SK-N-SH (cell line): ENCODE measurements around the gene AGRN. TPM values are rescaled to one million over a fixed set of nuclear protein-coding genes. Genes with fewer than 3 reads are reported as not detected.
"Not testable (repeated sequence)": the region's sequence is repeated elsewhere in the genome, so short reads cannot be mapped to it uniquely, and the experiment has no call there.

ENCODE experiments used
- CTCF ChIA-PET: fragments of 300-600, 350-600 bp; formaldehyde crosslinking; extraction: SDS; loops from one replicate; lab custom pipeline; 2021; lab: Yijun Ruan, JAX
- POLR2A ChIA-PET: fragments of 350-600 bp; sonication (Branson Sonifier 250); formaldehyde crosslinking; extraction: SDS; loops from one replicate; lab custom pipeline; 2020; ENCODE audit warnings: antibody characterized with exemption, inconsistent platforms; lab: Yijun Ruan, JAX
- DNase-seq: peaks from one replicate; pipeline ENCODE4 v3.0.0; 2012
- H2AFZ ChIP-seq: fragments of 200-600 bp; sonication (generic); 2 replicates; pipeline ENCODE4 v1.8.1; 2016; ENCODE audit warnings: antibody characterized with exemption, mild to moderate bottlenecking, low read depth
- H3F3A ChIP-seq: fragments of 200-600 bp; sonication (generic); replicated peaks from 2 replicates; pipeline ENCODE3; 2016; ENCODE audit warnings: antibody characterized with exemption, mild to moderate bottlenecking; ENCODE audit not compliant: insufficient read depth
- H3K27ac ChIP-seq, 2 experiments: fragments of 200-500 bp in 1 of 2; fragments of 200-600 bp in 1 of 2; sonication (Bioruptor generic) in 1 of 2; sonication (generic), shearing (Covaris generic) in 1 of 2; 2 replicates each; pipeline versions ENCODE4 v1.5.1 to v1.6.1; 2014 to 2016; ENCODE audit warnings: low read depth in 2 of 2, inconsistent platforms in 1 of 2, low read length in 1 of 2, mild to moderate bottlenecking in 1 of 2, mixed read lengths in 1 of 2
- H3K27me3 ChIP-seq: fragments of 200-600 bp; sonication (generic), shearing (Covaris generic); 2 replicates; pipeline ENCODE4 v1.6.1; 2016; ENCODE audit warnings: mixed run types; ENCODE audit not compliant: insufficient read depth
- H3K36me3 ChIP-seq, 2 experiments: fragments of 200-500 bp in 1 of 2; fragments of 200-600 bp in 1 of 2; sonication (Bioruptor generic) in 1 of 2; sonication (generic) in 1 of 2; replicated peaks in 1 of 2; 2 replicates each; pipeline versions ENCODE3 to v1.5.1; 2014 to 2016; ENCODE audit warnings: low read length in 1 of 2, mild to moderate bottlenecking in 1 of 2; ENCODE audit not compliant: insufficient read depth in 2 of 2, control insufficient read depth in 1 of 2
- H3K4me1 ChIP-seq, 2 experiments: fragments of 200-500 bp in 1 of 2; fragments of 200-600 bp in 1 of 2; sonication (Bioruptor generic) in 1 of 2; sonication (generic), shearing (Covaris generic) in 1 of 2; 2 replicates each; pipeline versions ENCODE4 v1.5.1 to v1.6.1; 2014 to 2016; ENCODE audit warnings: low read depth in 1 of 2, low read length in 1 of 2, mixed run types in 1 of 2; ENCODE audit not compliant: insufficient read depth in 2 of 2, control insufficient read depth in 1 of 2
- H3K4me2 ChIP-seq: fragments of 200-600 bp; sonication (generic), shearing (Covaris generic); 2 replicates; pipeline ENCODE4 v1.6.1; 2017; ENCODE audit warnings: mixed run types
- H3K4me3 ChIP-seq, 2 experiments: fragments of 200-500 bp in 1 of 2; fragments of 200-600 bp in 1 of 2; sonication (Bioruptor generic) in 1 of 2; sonication (generic), shearing (Covaris generic) in 1 of 2; 2 replicates each; pipeline versions ENCODE4 v1.5.1 to v1.8.1; 2014 to 2016; ENCODE audit warnings: low read depth in 2 of 2, inconsistent platforms in 1 of 2, low read length in 1 of 2, mild to moderate bottlenecking in 1 of 2, mixed read lengths in 1 of 2, moderate library complexity in 1 of 2
- H3K79me2 ChIP-seq: fragments of 200-600 bp; sonication (generic); 2 replicates; pipeline ENCODE4 v1.8.1; 2017; ENCODE audit warnings: mild to moderate bottlenecking; ENCODE audit not compliant: insufficient read depth
- H3K9ac ChIP-seq: fragments of 200-600 bp; sonication (generic); 2 replicates; pipeline ENCODE4 v1.6.1; 2017; ENCODE audit warnings: mixed run types
- H3K9me2 ChIP-seq: fragments of 200-600 bp; sonication (generic); 2 replicates; pipeline ENCODE4 v1.6.1; 2017; ENCODE audit warnings: mixed run types
- H3K9me3 ChIP-seq: fragments of 200-600 bp; sonication (generic); 2 replicates; pipeline ENCODE4 v1.6.1; 2017; ENCODE audit warnings: mixed run types, mild to moderate bottlenecking, moderate library complexity
- H4K20me1 ChIP-seq: fragments of 200-600 bp; sonication (generic); 2 replicates; pipeline ENCODE4 v1.6.1; 2017; ENCODE audit warnings: mild to moderate bottlenecking, mixed run types; ENCODE audit not compliant: insufficient read depth
- CHD2 ChIP-seq: fragments of 150-350 bp; IDR thresholded peaks from 2 replicates; pipeline ENCODE4 v1.6.1; 2018; ENCODE audit warnings: low read length; ENCODE audit not compliant: partially characterized antibody
- RAD21 ChIP-seq: IDR thresholded peaks from 2 replicates; pipeline ENCODE4 v1.6.1; 2012; ENCODE audit warnings: mild to moderate bottlenecking, low read length
- SMC3 ChIP-seq: IDR thresholded peaks from 2 replicates; pipeline ENCODE4 v1.6.1; 2012; ENCODE audit warnings: low read depth, low read length, improper control_type of control experiment
- WGBS: methylation state at CpG from one replicate; pipeline ENCODE4 v1.1.6; 2017; ENCODE audit warnings: low lambda C conversion rate; 5-methylcytosine and 5-hydroxymethylcytosine counted together
- polyA plus RNA-seq, 3 experiments: library from polyadenylated mRNA; depleted of rRNA; stranded (reverse); fragments of >200 nt; gene quantifications; 2 replicates each; pipeline ENCODE4 v1.2.3, GENCODE V29; 2012
- TF ChIP-seq, protein P1 (sequence below): fragments of 200-600 bp; sonication (generic); IDR thresholded peaks from 2 replicates; pipeline ENCODE4 v1.6.1; 2017; ENCODE audit warnings: antibody characterized with exemption, mild to moderate bottlenecking, moderate library complexity
- TF ChIP-seq, protein P2 (sequence below): IDR thresholded peaks from 2 replicates; pipeline ENCODE4 v1.4.0; 2012; ENCODE audit warnings: low read depth
- TF ChIP-seq, protein P3 (sequence below): IDR thresholded peaks from 2 replicates; pipeline ENCODE4 v1.4.0; 2012; ENCODE audit warnings: low read depth, borderline replicate concordance
- TF ChIP-seq, protein P4 (sequence below): IDR thresholded peaks from 2 replicates; pipeline ENCODE4 v1.6.1; 2012; ENCODE audit warnings: mild to moderate bottlenecking, low read depth, low read length, moderate library complexity

Gene AGRN
- polyA plus RNA-seq, 1 of the 3 experiments (the other 2 are of a cell fraction), result 31.6 TPM

DNA sequence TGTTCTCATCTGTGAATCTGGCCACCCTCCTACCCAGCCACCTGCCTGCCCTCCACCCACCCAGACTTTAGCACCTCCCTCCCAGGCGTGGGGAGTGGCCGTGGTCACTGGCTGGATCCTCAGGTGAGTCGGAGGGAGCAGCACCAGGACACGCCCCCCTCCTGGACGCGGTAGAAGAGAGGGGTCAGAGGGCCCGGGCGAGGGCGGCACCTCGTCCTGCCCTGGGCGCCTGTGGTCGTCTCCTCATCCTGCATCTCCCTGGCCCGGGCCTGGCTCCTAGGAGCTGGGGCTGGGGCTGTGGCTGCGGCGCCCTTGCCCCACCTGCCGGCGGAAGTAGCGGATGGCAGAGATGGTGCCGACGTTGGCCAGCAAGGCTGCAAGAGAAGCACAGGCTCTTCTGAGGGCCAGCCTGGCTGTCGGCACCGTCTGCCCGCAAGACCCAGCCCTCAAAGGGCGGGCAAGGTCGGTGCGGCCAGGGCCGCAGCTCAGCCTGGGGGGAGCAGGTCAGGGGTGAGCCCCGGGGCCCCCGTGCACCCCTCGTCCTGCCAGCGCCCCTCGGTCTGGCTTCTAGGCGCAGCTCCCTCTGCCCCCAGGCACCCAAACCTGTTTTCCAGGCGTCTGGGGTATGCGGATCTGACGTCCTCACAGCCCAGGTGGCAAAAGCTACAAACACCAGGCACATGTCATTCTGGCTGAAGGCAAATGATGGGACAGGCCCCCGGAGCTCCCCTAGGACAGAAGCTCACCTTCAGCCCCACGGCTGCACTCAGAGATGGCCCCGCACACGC, 43.8 kb upstream of the AGRN start:
- 2% methylated on average over 11 of the region's 40 CpGs for WGBS
- peak; percentile 59 for TF ChIP-seq SMC3
- TF ChIP-seq, protein P1, sequence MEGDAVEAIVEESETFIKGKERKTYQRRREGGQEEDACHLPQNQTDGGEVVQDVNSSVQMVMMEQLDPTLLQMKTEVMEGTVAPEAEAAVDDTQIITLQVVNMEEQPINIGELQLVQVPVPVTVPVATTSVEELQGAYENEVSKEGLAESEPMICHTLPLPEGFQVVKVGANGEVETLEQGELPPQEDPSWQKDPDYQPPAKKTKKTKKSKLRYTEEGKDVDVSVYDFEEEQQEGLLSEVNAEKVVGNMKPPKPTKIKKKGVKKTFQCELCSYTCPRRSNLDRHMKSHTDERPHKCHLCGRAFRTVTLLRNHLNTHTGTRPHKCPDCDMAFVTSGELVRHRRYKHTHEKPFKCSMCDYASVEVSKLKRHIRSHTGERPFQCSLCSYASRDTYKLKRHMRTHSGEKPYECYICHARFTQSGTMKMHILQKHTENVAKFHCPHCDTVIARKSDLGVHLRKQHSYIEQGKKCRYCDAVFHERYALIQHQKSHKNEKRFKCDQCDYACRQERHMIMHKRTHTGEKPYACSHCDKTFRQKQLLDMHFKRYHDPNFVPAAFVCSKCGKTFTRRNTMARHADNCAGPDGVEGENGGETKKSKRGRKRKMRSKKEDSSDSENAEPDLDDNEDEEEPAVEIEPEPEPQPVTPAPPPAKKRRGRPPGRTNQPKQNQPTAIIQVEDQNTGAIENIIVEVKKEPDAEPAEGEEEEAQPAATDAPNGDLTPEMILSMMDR, result peak; percentile 43
- TF ChIP-seq, protein P2, sequence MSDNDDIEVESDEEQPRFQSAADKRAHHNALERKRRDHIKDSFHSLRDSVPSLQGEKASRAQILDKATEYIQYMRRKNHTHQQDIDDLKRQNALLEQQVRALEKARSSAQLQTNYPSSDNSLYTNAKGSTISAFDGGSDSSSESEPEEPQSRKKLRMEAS, result 0 out of 2 replicates have a peak, but pooled peaks have one; percentile 11
- TF ChIP-seq, protein P3, sequence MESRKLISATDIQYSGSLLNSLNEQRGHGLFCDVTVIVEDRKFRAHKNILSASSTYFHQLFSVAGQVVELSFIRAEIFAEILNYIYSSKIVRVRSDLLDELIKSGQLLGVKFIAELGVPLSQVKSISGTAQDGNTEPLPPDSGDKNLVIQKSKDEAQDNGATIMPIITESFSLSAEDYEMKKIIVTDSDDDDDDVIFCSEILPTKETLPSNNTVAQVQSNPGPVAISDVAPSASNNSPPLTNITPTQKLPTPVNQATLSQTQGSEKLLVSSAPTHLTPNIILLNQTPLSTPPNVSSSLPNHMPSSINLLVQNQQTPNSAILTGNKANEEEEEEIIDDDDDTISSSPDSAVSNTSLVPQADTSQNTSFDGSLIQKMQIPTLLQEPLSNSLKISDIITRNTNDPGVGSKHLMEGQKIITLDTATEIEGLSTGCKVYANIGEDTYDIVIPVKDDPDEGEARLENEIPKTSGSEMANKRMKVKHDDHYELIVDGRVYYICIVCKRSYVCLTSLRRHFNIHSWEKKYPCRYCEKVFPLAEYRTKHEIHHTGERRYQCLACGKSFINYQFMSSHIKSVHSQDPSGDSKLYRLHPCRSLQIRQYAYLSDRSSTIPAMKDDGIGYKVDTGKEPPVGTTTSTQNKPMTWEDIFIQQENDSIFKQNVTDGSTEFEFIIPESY, result no peak
- TF ChIP-seq CHD2, result peak; percentile 8
- TF ChIP-seq, protein P4, sequence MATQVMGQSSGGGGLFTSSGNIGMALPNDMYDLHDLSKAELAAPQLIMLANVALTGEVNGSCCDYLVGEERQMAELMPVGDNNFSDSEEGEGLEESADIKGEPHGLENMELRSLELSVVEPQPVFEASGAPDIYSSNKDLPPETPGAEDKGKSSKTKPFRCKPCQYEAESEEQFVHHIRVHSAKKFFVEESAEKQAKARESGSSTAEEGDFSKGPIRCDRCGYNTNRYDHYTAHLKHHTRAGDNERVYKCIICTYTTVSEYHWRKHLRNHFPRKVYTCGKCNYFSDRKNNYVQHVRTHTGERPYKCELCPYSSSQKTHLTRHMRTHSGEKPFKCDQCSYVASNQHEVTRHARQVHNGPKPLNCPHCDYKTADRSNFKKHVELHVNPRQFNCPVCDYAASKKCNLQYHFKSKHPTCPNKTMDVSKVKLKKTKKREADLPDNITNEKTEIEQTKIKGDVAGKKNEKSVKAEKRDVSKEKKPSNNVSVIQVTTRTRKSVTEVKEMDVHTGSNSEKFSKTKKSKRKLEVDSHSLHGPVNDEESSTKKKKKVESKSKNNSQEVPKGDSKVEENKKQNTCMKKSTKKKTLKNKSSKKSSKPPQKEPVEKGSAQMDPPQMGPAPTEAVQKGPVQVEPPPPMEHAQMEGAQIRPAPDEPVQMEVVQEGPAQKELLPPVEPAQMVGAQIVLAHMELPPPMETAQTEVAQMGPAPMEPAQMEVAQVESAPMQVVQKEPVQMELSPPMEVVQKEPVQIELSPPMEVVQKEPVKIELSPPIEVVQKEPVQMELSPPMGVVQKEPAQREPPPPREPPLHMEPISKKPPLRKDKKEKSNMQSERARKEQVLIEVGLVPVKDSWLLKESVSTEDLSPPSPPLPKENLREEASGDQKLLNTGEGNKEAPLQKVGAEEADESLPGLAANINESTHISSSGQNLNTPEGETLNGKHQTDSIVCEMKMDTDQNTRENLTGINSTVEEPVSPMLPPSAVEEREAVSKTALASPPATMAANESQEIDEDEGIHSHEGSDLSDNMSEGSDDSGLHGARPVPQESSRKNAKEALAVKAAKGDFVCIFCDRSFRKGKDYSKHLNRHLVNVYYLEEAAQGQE, result no peak
- peak; percentile 72 for TF ChIP-seq RAD21
- peak overlapping the region; percentile 92 for H2AFZ ChIP-seq
- H3K9me3 ChIP-seq, result no peaks in the 10 kb centered on the region
- no peaks in the 10 kb centered on the region for H3K27me3 ChIP-seq
- H3K4me1 ChIP-seq, result peaks cover 0 to 19% of the 10 kb centered on the region in 2 experiments; a peak in 1 of 4 replicates
- no peaks in the 10 kb centered on the region for H4K20me1 ChIP-seq
- H3K36me3 ChIP-seq, result no peaks in the 10 kb centered on the region
- DNase-seq, result peak; percentile 92
- ChIA-PET POLR2A (interaction anchor here (0.8 to 1.3 kb wide), 3 partner anchors 8 to 71 kb away, joined by 3 to 6 read pairs (median 5); no protein-coding TSS in a partner anchor), CTCF (interaction anchor here (0.6 to 2.5 kb wide), 17 partner anchors 8 to 107 kb away, joined by 3 to 24 read pairs (median 4); partner anchors contain the start of gene NOC2L)
- peaks cover 3% of the 10 kb centered on the region for H3F3A ChIP-seq
- peak overlapping the region in 1 of 2 experiments; percentile 58; a peak in 1 of 4 replicates for H3K27ac ChIP-seq
- peak overlapping the region; percentile 21; the same call in 1 of the 2 replicates for H3K9ac ChIP-seq
- no peaks in the 10 kb centered on the region for H3K79me2 ChIP-seq
- peak overlapping the region; percentile 88 for H3K4me2 ChIP-seq
- H3K4me3 ChIP-seq, result peak overlapping the region; percentile 59 to 73
- H3K9me2 ChIP-seq, result no peaks in the 10 kb centered on the region

DNA sequence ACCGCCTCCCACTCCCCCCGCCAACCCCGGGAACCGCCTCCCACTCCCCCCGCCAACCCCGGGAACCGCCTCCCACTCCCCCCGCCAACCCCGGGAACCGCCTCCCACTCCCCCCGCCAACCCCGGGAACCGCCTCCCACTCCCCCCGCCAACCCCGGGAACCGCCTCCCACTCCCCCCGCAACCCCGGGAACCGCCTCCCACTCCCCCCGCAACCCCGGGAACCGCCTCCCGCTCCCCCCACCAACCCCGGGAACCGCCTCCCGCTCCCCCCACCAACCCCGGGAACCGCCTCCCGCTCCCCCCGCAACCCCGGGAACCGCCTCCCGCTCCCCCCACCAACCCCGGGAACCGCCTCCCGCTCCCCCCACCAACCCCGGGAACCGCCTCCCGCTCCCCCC, 43.1 kb upstream of the AGRN start:
- not testable (repeated sequence) for H3K27me3 ChIP-seq, H3K36me3 ChIP-seq, H3K4me2 ChIP-seq, H4K20me1 ChIP-seq, DNase-seq, H3K4me3 ChIP-seq, H3F3A ChIP-seq, H2AFZ ChIP-seq, H3K27ac ChIP-seq, H3K9me3 ChIP-seq, H3K79me2 ChIP-seq, H3K9ac ChIP-seq, H3K9me2 ChIP-seq
- ChIA-PET POLR2A (interaction anchor here (0.8 to 1.3 kb wide), 2 partner anchors 9 to 72 kb away, joined by 5 to 6 read pairs; no protein-coding TSS in a partner anchor), CTCF (interaction anchor here (0.6 to 2.5 kb wide), 11 partner anchors 8 to 72 kb away, joined by 3 to 24 read pairs (median 5); partner anchors contain the start of gene NOC2L)
- WGBS, result 3% methylated on average over 6 of the region's 39 CpGs
- peaks cover 0 to 21% of the 10 kb centered on the region in 2 experiments; a peak in 1 of 4 replicates for H3K4me1 ChIP-seq
